Amygdala (tissue), 56 donors: ENCODE data around the gene RRN3.
A peak's percentile ranks its signal among the peaks of the same experiment; 100 is the strongest.
"Not testable (repeated sequence)": the region's sequence is repeated elsewhere in the genome, so short reads cannot be mapped to it uniquely, and the experiment has no call there.

ENCODE experiments used
- DNase-seq, 56 donors: peaks; one replicate each; lab custom pipeline; 2025; lab: John Stamatoyannopoulos, UW

RRN3 gene

GRCh38 chr16:15127641-15128425 is 33.8 kb upstream of the RRN3 start:
- DNase-seq = not testable (repeated sequence)

- DNase-seq = not testable (repeated sequence)
Measured at GRCh38 chr16:15100372-15100987, 6.4 kb upstream of the RRN3 start.

- DNase-seq = not testable (repeated sequence)
Measured at GRCh38 chr16:15099366-15099909, 5.4 kb upstream of the RRN3 start.

- DNase-seq = not testable (repeated sequence)
Measured at GRCh38 chr16:15096583-15096972, 2.5 kb upstream of the RRN3 start.

GRCh38 chr16:15093571-15093954 is 509 bp downstream of the RRN3 start:
- not testable (repeated sequence) for DNase-seq

GRCh38 chr16:15090663-15091269 is 3.3 kb downstream of the RRN3 start:
- DNase-seq = not testable (repeated sequence)

- DNase-seq = not testable (repeated sequence)
Measured at GRCh38 chr16:15082788-15083187, 11.3 kb downstream of the RRN3 start.

GRCh38 chr16:15080883-15081282 is 13.2 kb downstream of the RRN3 start:
- not testable (repeated sequence) for DNase-seq

- not testable (repeated sequence) for DNase-seq
Measured at GRCh38 chr16:15076161-15076560, 17.9 kb downstream of the RRN3 start.

GRCh38 chr16:15073101-15073500 is 21.0 kb downstream of the RRN3 start:
- DNase-seq = no peak

GRCh38 chr16:15071916-15072769 is 21.9 kb downstream of the RRN3 start:
- DNase-seq = not testable (repeated sequence)

- DNase-seq = not testable (repeated sequence)
Measured at GRCh38 chr16:15071013-15071412, 23.1 kb downstream of the RRN3 start.

- DNase-seq = not testable (repeated sequence)
Measured at GRCh38 chr16:15066690-15067089, 27.4 kb downstream of the RRN3 start.

- not testable (repeated sequence) for DNase-seq
Measured at GRCh38 chr16:15065961-15066360, 28.1 kb downstream of the RRN3 start.

- DNase-seq = not testable (repeated sequence)
Measured at GRCh38 chr16:15062085-15062810, 31.8 kb downstream of the RRN3 start.

GRCh38 chr16:15059324-15059723 is 34.7 kb downstream of the RRN3 start:
- DNase-seq = no peak

- no peak for DNase-seq
Measured at GRCh38 chr16:15057681-15058417, 36.2 kb downstream of the RRN3 start.

- peak in 9 of 56 donors; percentile 44 to 74 (median 58) for DNase-seq
Measured at GRCh38 chr16:15055141-15056053, 38.7 kb downstream of the RRN3 start.
